BJ (cell line): Measurements from ENCODE around the gene RETREG1. TPM values are rescaled to one million over a fixed set of nuclear protein-coding genes. Genes with fewer than 3 reads are reported as not detected.

ENCODE experiments used
- CTCF ChIA-PET: fragments of 350-600 bp; formaldehyde crosslinking; extraction: SDS; loops from one replicate; lab custom pipeline; 2021; ENCODE audit warnings: antibody characterized with exemption, inconsistent platforms; lab: Yijun Ruan, JAX
- POLR2A ChIA-PET: fragments of 300-600 bp; sonication (Branson Sonifier 250); formaldehyde crosslinking; extraction: SDS; loops from one replicate; lab custom pipeline; 2021; ENCODE audit warnings: antibody characterized with exemption; lab: Charles Lee
- DNase-seq: peaks from one replicate; pipeline ENCODE4 v3.0.0-alpha.2; 2011; ENCODE audit warnings: low read depth
- H3K27me3 ChIP-seq: 2 replicates; pipeline ENCODE4 v1.6.0; 2011; ENCODE audit warnings: low read length; ENCODE audit not compliant: control insufficient read depth, insufficient read depth
- H3K36me3 ChIP-seq: 2 replicates; pipeline ENCODE4 v1.5.1; 2011; ENCODE audit warnings: low read length; ENCODE audit not compliant: control insufficient read depth, insufficient read depth
- H3K4me3 ChIP-seq: 2 replicates; pipeline ENCODE4 v1.5.1; 2011; ENCODE audit warnings: low read depth, mild to moderate bottlenecking, control low read depth, low read length
- CTCF ChIP-seq: IDR thresholded peaks from 2 replicates; pipeline ENCODE4 v1.5.1; 2011; ENCODE audit warnings: low read depth, mild to moderate bottlenecking, control low read depth, inconsistent platforms, low read length, moderate library complexity; ENCODE audit not compliant: insufficient read depth
- polyA plus RNA-seq: library from polyadenylated mRNA; depleted of rRNA; stranded (reverse); fragments of >200 nt; gene quantifications from 2 replicates; pipeline ENCODE4 v1.2.3, GENCODE V29; 2011

RETREG1 gene
- polyA plus RNA-seq, 1 experiment, result 0.04 TPM

GRCh38 chr5:16538006-16538405 is 78.8 kb downstream of the RETREG1 start:
- no peak overlapping the region for H3K4me3 ChIP-seq

GRCh38 chr5:16536818-16537217 is 80.0 kb downstream of the RETREG1 start:
- Histone ChIP-seq H3K4me3 (no peak overlapping the region), H3K36me3 (no peaks in the 10 kb centered on the region), H3K27me3 (no peaks in the 10 kb centered on the region; the same call in 1 of the 2 replicates)
- DNase-seq, result no peak
- TF ChIP-seq CTCF, result no peak
- ChIA-PET POLR2A (no interaction called here), CTCF (interaction anchor here (7.0 kb wide), 1 partner anchor 15 kb away, joined by 56 read pairs; no protein-coding TSS in a partner anchor)

More at GRCh38 chr5:16538006-16538405, 78.8 kb downstream of the RETREG1 start:
- ChIA-PET CTCF (interaction anchor here (1.0 to 7.0 kb wide), 3 partner anchors 13 to 48 kb away, joined by 3 to 56 read pairs (median 3); no protein-coding TSS in a partner anchor), POLR2A (no interaction called here)
- Histone ChIP-seq H3K27me3 (no peaks in the 10 kb centered on the region; the same call in 1 of the 2 replicates), H3K36me3 (no peaks in the 10 kb centered on the region)
- DNase-seq, result no peak
- TF ChIP-seq CTCF, result no peak

GRCh38 chr5:16536246-16536645 is 80.6 kb downstream of the RETREG1 start:
- Histone ChIP-seq H3K27me3 (peaks cover 3% of the 10 kb centered on the region), H3K4me3 (no peak overlapping the region), H3K36me3 (no peaks in the 10 kb centered on the region)
- no peak for DNase-seq
- no peak for TF ChIP-seq CTCF
- CTCF ChIA-PET, result interaction anchor here (0.6 to 7.0 kb wide), 2 partner anchors 15 to 30 kb away, joined by 3 to 56 read pairs; no protein-coding TSS in a partner anchor
- POLR2A ChIA-PET, result no interaction called here

GRCh38 chr5:16534280-16534679 is 82.5 kb downstream of the RETREG1 start:
- no peak for TF ChIP-seq CTCF
- H3K27me3 ChIP-seq, result peaks cover 3% of the 10 kb centered on the region
- no peaks in the 10 kb centered on the region for H3K36me3 ChIP-seq
- no peak for DNase-seq
- POLR2A ChIA-PET, result no interaction called here
- H3K4me3 ChIP-seq, result no peak overlapping the region
- CTCF ChIA-PET, result interaction anchor here (1.7 to 7.0 kb wide), 2 partner anchors 17 to 44 kb away, joined by 3 to 56 read pairs; no protein-coding TSS in a partner anchor

GRCh38 chr5:16531063-16531648 is 85.6 kb downstream of the RETREG1 start:
- no peaks in the 10 kb centered on the region for H3K36me3 ChIP-seq
- CTCF ChIA-PET, result interaction anchor here (1.4 kb wide), 1 partner anchor 10 kb away, joined by 3 read pairs; no protein-coding TSS in a partner anchor
- POLR2A ChIA-PET, result no interaction called here
- no peak overlapping the region for H3K4me3 ChIP-seq
- H3K27me3 ChIP-seq, result peaks cover 6% of the 10 kb centered on the region; the same call in 1 of the 2 replicates
- TF ChIP-seq CTCF, result no peak
- no peak for DNase-seq
